Ureter (tissue), 1 donor: ENCODE measurements around the gene PPP2R2B. TPM values are rescaled to one million over a fixed set of nuclear protein-coding genes. Genes with fewer than 3 reads are reported as not detected.
A peak's percentile ranks its signal among the peaks of the same experiment; 100 is the strongest.
"Not testable (repeated sequence)": the region's sequence is repeated elsewhere in the genome, so short reads cannot be mapped to it uniquely, and the experiment has no call there.

ENCODE experiments used
- DNase-seq: peaks from one replicate; pipeline ENCODE4 v3.0.0-alpha.2; 2020; ENCODE audit warnings: low spot score
- total RNA-seq: library from RNA; stranded (reverse); gene quantifications from one replicate; pipeline ENCODE4 v1.2.4, GENCODE V29; 2023
- donor health status: DM: yes; HTN: yes; CAD: no.

Gene PPP2R2B
- total RNA-seq, 1 donor from 2014 or later = 25.9 TPM

- DNase-seq = not testable (repeated sequence)
Measured at GRCh38 chr5:146609731-146610130, 268.8 kb downstream of the PPP2R2B start.

- no peak for DNase-seq
Measured at GRCh38 chr5:146607659-146608332, 270.8 kb downstream of the PPP2R2B start.

- DNase-seq = no peak
Measured at GRCh38 chr5:146606893-146607292, 271.7 kb downstream of the PPP2R2B start.

GRCh38 chr5:146600376-146600775, 278.2 kb downstream of the PPP2R2B start:
- DNase-seq = no peak

GRCh38 chr5:146599261-146599660, 279.3 kb downstream of the PPP2R2B start:
- no peak for DNase-seq

- no peak for DNase-seq
Measured at GRCh38 chr5:146595088-146595487, 283.5 kb downstream of the PPP2R2B start.

- no peak for DNase-seq
Measured at GRCh38 chr5:146592352-146592751, 286.2 kb downstream of the PPP2R2B start.

GRCh38 chr5:146589028-146589345, 289.6 kb downstream of the PPP2R2B start:
- no peak for DNase-seq

GRCh38 chr5:146588331-146589027, 290.1 kb downstream of the PPP2R2B start:
- DNase-seq = no peak

GRCh38 chr5:146586752-146587151, 291.8 kb downstream of the PPP2R2B start:
- no peak for DNase-seq

GRCh38 chr5:146584750-146585149, 293.8 kb downstream of the PPP2R2B start:
- DNase-seq = no peak

- no peak for DNase-seq
Measured at GRCh38 chr5:146582051-146582596, 296.4 kb downstream of the PPP2R2B start.

GRCh38 chr5:146580237-146580636, 298.3 kb downstream of the PPP2R2B start:
- no peak for DNase-seq

- no peak for DNase-seq
Measured at GRCh38 chr5:146574713-146575112, 303.8 kb downstream of the PPP2R2B start.

- no peak for DNase-seq
Measured at GRCh38 chr5:146568161-146568560, 310.4 kb downstream of the PPP2R2B start.

- peak; percentile 45 for DNase-seq
Measured at GRCh38 chr5:146565764-146566367, 312.7 kb downstream of the PPP2R2B start.

GRCh38 chr5:146564007-146564762, 314.4 kb downstream of the PPP2R2B start:
- no peak for DNase-seq

GRCh38 chr5:146562461-146562860, 316.1 kb downstream of the PPP2R2B start:
- no peak for DNase-seq

GRCh38 chr5:146561711-146562110, 316.8 kb downstream of the PPP2R2B start:
- no peak for DNase-seq

GRCh38 chr5:146560205-146560812, 318.2 kb downstream of the PPP2R2B start:
- DNase-seq = no peak

- not testable (repeated sequence) for DNase-seq
Measured at GRCh38 chr5:146556884-146557283, 321.7 kb downstream of the PPP2R2B start.

- DNase-seq = no peak
Measured at GRCh38 chr5:146553446-146553845, 325.1 kb downstream of the PPP2R2B start.
